ENCODE measurements around the gene UBAC1.

Gene UBAC1

DNA sequence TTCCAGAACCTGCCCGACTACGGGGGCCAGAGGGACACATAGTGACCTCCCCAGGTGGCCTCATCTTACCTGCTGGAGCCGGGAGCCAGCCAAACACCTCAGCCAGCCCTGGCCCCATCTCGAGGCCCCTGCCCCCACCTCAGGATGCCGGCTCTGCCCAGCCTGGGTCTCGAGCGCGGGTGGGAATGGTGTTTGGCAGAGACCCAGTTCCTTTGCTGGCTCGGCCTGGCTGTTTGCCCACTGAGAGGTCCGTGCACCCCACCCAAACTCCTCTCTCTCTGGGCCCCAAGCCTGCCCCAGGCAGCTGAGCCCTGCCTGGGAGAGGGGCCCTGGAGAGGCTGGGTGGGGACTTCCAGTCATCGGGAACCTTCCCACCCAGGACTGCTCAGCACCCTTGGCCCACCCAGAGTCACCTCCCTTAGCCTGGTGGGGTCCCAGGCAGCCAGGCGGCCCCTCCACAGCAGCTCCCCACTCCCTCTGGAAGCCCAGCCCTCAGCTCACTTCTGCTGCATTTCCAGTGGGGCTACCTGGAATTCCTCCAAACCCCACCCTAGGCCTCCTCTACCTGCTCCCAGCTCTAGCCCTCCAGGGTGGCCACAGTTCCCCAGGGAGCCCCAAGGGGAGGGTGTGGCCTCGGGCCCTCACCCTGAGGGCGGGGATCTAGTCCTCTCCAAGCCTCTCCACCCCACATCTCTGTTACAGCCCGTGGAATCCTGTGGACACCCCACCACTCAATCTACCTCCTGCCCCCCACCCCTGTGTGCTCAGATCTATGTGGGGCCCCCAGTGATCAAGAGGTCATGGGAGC, 42.4 kb upstream of the UBAC1 start:
- peak; percentile 34 for DNase-seq (ENCODE audit: low read depth)
- no peak for TF ChIP-seq MYC (IDR thresholded peaks at IDR 0.05; ENCODE audit: low read depth, low read length)
- TF ChIP-seq POLR2A (IDR thresholded peaks at IDR 0.05; ENCODE audit: extremely low read depth, insufficient read length): no peak
- TF ChIP-seq, protein P1, sequence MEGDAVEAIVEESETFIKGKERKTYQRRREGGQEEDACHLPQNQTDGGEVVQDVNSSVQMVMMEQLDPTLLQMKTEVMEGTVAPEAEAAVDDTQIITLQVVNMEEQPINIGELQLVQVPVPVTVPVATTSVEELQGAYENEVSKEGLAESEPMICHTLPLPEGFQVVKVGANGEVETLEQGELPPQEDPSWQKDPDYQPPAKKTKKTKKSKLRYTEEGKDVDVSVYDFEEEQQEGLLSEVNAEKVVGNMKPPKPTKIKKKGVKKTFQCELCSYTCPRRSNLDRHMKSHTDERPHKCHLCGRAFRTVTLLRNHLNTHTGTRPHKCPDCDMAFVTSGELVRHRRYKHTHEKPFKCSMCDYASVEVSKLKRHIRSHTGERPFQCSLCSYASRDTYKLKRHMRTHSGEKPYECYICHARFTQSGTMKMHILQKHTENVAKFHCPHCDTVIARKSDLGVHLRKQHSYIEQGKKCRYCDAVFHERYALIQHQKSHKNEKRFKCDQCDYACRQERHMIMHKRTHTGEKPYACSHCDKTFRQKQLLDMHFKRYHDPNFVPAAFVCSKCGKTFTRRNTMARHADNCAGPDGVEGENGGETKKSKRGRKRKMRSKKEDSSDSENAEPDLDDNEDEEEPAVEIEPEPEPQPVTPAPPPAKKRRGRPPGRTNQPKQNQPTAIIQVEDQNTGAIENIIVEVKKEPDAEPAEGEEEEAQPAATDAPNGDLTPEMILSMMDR (IDR thresholded peaks at IDR 0.05; ENCODE audit: low read depth, low read length): no peak
- TF ChIP-seq, protein P2, sequence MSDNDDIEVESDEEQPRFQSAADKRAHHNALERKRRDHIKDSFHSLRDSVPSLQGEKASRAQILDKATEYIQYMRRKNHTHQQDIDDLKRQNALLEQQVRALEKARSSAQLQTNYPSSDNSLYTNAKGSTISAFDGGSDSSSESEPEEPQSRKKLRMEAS (IDR thresholded peaks at IDR 0.05; ENCODE audit: low read depth, low read length): no peak
- no peak overlapping the region for H3K4me3 ChIP-seq (ENCODE audit: low read depth, low read length)

DNA sequence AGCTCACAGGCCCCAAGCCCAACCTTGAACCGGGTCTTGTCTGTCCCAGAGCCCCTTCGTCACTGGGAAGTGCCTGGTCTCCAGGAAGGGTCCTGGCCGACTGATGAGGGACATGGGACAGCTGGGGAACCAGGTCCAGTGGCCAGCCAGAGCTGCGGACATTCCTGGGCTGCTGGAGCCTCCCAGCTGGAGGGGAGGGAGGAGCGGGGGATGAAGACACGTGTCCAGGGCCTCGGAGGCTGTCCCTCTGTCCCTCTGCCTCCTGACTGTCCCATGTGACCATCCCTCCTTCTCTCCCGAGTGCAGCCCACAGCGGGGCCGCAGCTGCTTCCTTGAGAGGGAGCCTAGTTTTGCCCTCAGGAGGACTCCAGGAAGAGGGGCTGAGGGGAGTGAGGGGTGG, 41.7 kb upstream of the UBAC1 start:
- no peak overlapping the region for H3K4me3 ChIP-seq (ENCODE audit: low read depth, low read length)
- TF ChIP-seq POLR2A (IDR thresholded peaks at IDR 0.05; ENCODE audit: extremely low read depth, insufficient read length): no peak
- TF ChIP-seq MYC (IDR thresholded peaks at IDR 0.05; ENCODE audit: low read depth, low read length): no peak
- TF ChIP-seq, protein P1 (IDR thresholded peaks at IDR 0.05; ENCODE audit: low read depth, low read length): no peak
- TF ChIP-seq, protein P2 (IDR thresholded peaks at IDR 0.05; ENCODE audit: low read depth, low read length): no peak
- no peak for DNase-seq (ENCODE audit: low read depth)

DNA sequence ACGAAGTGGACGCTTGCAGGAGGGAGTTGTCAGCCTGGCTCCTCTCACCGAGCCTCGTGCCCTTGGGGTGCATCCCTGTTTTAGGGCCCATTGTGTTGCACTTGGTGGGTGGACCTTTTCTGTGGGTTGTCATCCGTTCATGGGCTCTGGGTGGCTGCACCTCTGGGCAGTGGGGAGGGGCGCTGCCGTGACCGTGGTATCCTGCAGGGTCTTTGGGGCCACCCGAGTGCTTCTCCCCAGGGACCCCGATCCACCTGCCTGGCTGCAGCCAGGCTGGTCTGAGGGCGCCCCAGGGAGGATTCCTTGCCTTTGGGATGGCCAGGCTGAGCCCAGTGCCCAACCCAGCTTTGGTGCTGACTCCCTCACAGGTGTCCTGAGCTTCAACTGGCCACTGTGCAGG, 41.0 kb upstream of the UBAC1 start:
- TF ChIP-seq POLR2A (IDR thresholded peaks at IDR 0.05; ENCODE audit: extremely low read depth, insufficient read length): no peak
- TF ChIP-seq, protein P1 (IDR thresholded peaks at IDR 0.05; ENCODE audit: low read depth, low read length): no peak
- TF ChIP-seq, protein P2 (IDR thresholded peaks at IDR 0.05; ENCODE audit: low read depth, low read length): no peak
- TF ChIP-seq MYC (IDR thresholded peaks at IDR 0.05; ENCODE audit: low read depth, low read length): no peak
- no peak overlapping the region for H3K4me3 ChIP-seq (ENCODE audit: low read depth, low read length)
- DNase-seq (ENCODE audit: low read depth): no peak

DNA sequence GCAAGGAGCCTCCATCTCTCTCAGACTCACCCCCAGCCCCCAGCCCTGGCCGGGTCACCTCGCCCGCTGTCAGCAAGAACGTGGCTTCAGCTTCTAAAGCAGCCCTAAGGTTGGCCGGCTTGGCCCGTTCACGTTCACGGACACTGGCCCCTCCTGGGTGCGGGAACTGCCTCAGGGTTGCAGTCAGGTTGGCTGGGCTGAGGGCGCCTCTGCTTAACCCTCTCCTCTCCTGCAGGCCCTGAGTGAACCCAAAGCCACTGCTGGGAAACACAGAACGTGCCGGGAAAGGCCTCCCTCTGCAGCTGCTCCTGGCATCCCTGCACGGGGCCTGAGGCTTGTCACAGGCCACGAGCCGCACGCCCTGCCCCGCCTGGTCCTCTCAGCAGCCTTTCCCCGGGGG, 40.1 kb upstream of the UBAC1 start:
- DNase-seq (ENCODE audit: low read depth): no peak
- H3K4me3 ChIP-seq (ENCODE audit: low read depth, low read length): no peak overlapping the region
- TF ChIP-seq POLR2A (IDR thresholded peaks at IDR 0.05; ENCODE audit: extremely low read depth, insufficient read length): no peak
- TF ChIP-seq, protein P2 (IDR thresholded peaks at IDR 0.05; ENCODE audit: low read depth, low read length): no peak
- no peak for TF ChIP-seq MYC (IDR thresholded peaks at IDR 0.05; ENCODE audit: low read depth, low read length)
- TF ChIP-seq, protein P1 (IDR thresholded peaks at IDR 0.05; ENCODE audit: low read depth, low read length): no peak

DNA sequence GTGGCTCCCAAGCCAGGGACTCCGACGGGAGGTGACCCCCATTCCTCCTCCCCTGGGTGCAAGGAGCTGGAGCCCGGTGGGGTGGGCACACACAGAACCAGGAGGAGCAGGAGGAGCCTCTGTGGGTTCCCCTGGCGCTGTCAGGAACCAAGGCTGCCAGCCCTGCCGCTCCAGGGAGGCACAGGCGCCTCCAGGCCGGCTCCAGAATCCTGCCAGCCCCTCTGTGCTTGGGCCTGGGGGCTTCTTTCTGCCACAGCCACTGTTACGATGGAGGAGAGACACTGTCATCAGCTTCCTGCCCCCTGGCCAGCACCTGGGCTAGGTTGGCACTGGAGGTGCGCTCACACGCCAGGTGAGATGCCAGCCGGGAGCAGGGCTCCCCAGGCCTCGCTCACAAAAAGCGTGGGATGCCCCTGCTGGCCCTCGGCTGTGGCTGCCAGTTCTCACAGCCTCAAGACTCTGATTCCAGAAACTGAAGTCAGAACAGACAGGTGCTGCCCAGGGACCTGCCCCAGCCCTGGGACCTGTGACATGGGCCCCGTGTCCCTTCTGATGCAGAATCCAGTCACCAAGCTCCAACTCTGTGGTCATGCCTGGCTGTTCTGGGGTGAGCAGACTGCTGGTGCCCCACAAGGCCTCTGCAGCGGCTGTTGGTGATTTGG, 37.4 kb upstream of the UBAC1 start:
- TF ChIP-seq, protein P2 (IDR thresholded peaks at IDR 0.05; ENCODE audit: low read depth, low read length): no peak
- TF ChIP-seq, protein P1 (IDR thresholded peaks at IDR 0.05; ENCODE audit: low read depth, low read length): no peak
- no peak for TF ChIP-seq POLR2A (IDR thresholded peaks at IDR 0.05; ENCODE audit: extremely low read depth, insufficient read length)
- TF ChIP-seq MYC (IDR thresholded peaks at IDR 0.05; ENCODE audit: low read depth, low read length): no peak
- H3K4me3 ChIP-seq (ENCODE audit: low read depth, low read length): no peak overlapping the region
- no peak for DNase-seq (ENCODE audit: low read depth)
